Endothelial cell of umbilical vein (primary cell): ENCODE results near the gene CDK5R2.
A peak's percentile ranks its signal among the peaks of the same experiment; 100 is the strongest.

Experiments used
- CTCF ChIP-seq, 2 donors: IDR thresholded peaks; 1 replicate in 1 of 2; 2 replicates in 1 of 2; pipeline ENCODE4 v1.5.1; 2011; ENCODE audit warnings: low read length in 2 of 2, mild to moderate bottlenecking in 2 of 2, moderate library complexity in 2 of 2, control low read depth in 1 of 2, inconsistent platforms in 1 of 2, low read depth in 1 of 2; ENCODE audit not compliant: insufficient read depth in 1 of 2; ENCODE audit errors: extremely low read depth in 1 of 2
- EZH2 ChIP-seq: IDR thresholded peaks from 2 replicates; pipeline ENCODE4 v1.6.1; 2012; ENCODE audit warnings: borderline replicate concordance, low read depth, mild to moderate bottlenecking, moderate library complexity, low read length, inconsistent platforms; ENCODE audit not compliant: severe bottlenecking
- GATA2 ChIP-seq: IDR thresholded peaks from 2 replicates; pipeline ENCODE4 v1.7.0; 2011; ENCODE audit warnings: low read depth, mild to moderate bottlenecking, moderate library complexity, mixed read lengths, low read length; ENCODE audit not compliant: insufficient read length, insufficient read depth
- POLR2AphosphoS5 ChIP-seq: IDR thresholded peaks from 2 replicates; pipeline ENCODE4 v1.6.1; 2012; ENCODE audit warnings: low read depth, mild to moderate bottlenecking, control low read depth, low read length, moderate library complexity; ENCODE audit not compliant: insufficient read depth

GRCh38 chr2:218990052-218990451, 30.6 kb downstream of the CDK5R2 start:
- TF ChIP-seq CTCF (IDR thresholded peaks at IDR 0.05; ENCODE audit: extremely low read depth in 1 of 2, insufficient read depth in 1 of 2, low read depth in 1 of 2, low read length in 2 of 2) (no peak), POLR2AphosphoS5 (no peak), EZH2 (peak; percentile 18), GATA2 (no peak)
